Measurements from ENCODE around the gene RUSC1. TPM values are rescaled to one million over a fixed set of nuclear protein-coding genes. Genes with fewer than 3 reads are reported as not detected.

Gene RUSC1
- total RNA-seq, 1 experiment from 2014 or later = 69.2 TPM

- BruUV-seq (replicated peaks) = no TSS peak
- ATAC-seq (no peak), DNase-seq (ENCODE audit: low read depth, low spot score) (no peak)
- Histone ChIP-seq H3K9me2 (ENCODE audit: insufficient read depth) (no peaks in the 10 kb centered on the region), H3K79me2 (ENCODE audit: insufficient read depth, low read length) (no peaks in the 10 kb centered on the region), H3K4me1 (ENCODE audit: control insufficient read depth in 1 of 2, insufficient read depth in 2 of 2, low read length in 2 of 2) (no peaks in the 10 kb centered on the region), H3K4me3 (replicated peaks in 1 of 2; ENCODE audit: low read depth in 1 of 2, low read length in 2 of 2) (no peak overlapping the region), H3K4me2 (ENCODE audit: low read length) (no peak overlapping the region), H4K20me1 (ENCODE audit: insufficient read depth) (0 out of 2 replicates have a peak, but pooled peaks cover 3% of the 10 kb centered on the region), H3K36me3 (ENCODE audit: control insufficient read depth in 1 of 2, insufficient read depth in 2 of 2, low read length in 2 of 2) (peaks cover 37 to 38% of the 10 kb centered on the region in 2 experiments; a peak in 3 of 4 replicates), H3K9ac (ENCODE audit: low read length) (no peak overlapping the region), H3K9me3 (ENCODE audit: control insufficient read depth in 1 of 2, insufficient read depth in 1 of 2, low read depth in 1 of 2, low read length in 2 of 2) (no peaks in the 10 kb centered on the region), H3K27me3 (ENCODE audit: insufficient read depth, low read length) (no peaks in the 10 kb centered on the region), H3K27ac (ENCODE audit: low read depth, low read length) (no peak overlapping the region), H2AFZ (ENCODE audit: low read depth, low read length, poor library complexity, severe bottlenecking) (no peak overlapping the region)
- intact Hi-C loops (cut with micrococcal nuclease) = no loop called here
- POLR2A ChIA-PET = no interaction called here
- TF ChIP-seq MAX (IDR thresholded peaks at IDR 0.05) (no peak), YY1 (IDR thresholded peaks at IDR 0.05; ENCODE audit: extremely low read depth, insufficient replicate concordance, low read depth, low read length) (no peak)
- RAD21 ChIA-PET (ENCODE audit: low non-redundant PET in 1 of 2, low total read pairs in 2 of 2, uncharacterized antibody in 2 of 2, unreplicated experiment in 2 of 2) = no interaction called here
- CTCF ChIA-PET = no interaction called here
Observed at GRCh38 chr1:155339515-155340097, 18.9 kb downstream of the RUSC1 start.

GRCh38 chr1:155342842-155343241, 22.1 kb downstream of the RUSC1 start:
- CTCF ChIA-PET = no interaction called here
- RAD21 ChIA-PET (ENCODE audit: low non-redundant PET in 1 of 2, low total read pairs in 2 of 2, uncharacterized antibody in 2 of 2, unreplicated experiment in 2 of 2) = no interaction called here
- no peak overlapping the region for H3K4me2 ChIP-seq (ENCODE audit: low read length)
- no peaks in the 10 kb centered on the region for H4K20me1 ChIP-seq (ENCODE audit: insufficient read depth)
- POLR2A ChIA-PET = no interaction called here
- H3K27ac ChIP-seq (ENCODE audit: low read depth, low read length) = no peak overlapping the region
- H3K79me2 ChIP-seq (ENCODE audit: insufficient read depth, low read length) = no peaks in the 10 kb centered on the region
- BruUV-seq (replicated peaks) = no TSS peak
- H3K9ac ChIP-seq (ENCODE audit: low read length) = no peak overlapping the region
- H2AFZ ChIP-seq (ENCODE audit: low read depth, low read length, poor library complexity, severe bottlenecking) = no peak overlapping the region
- ATAC-seq = no peak
- H3K9me2 ChIP-seq (ENCODE audit: insufficient read depth) = no peaks in the 10 kb centered on the region
- H3K36me3 ChIP-seq (ENCODE audit: control insufficient read depth in 1 of 2, insufficient read depth in 2 of 2, low read length in 2 of 2) = peaks cover 38 to 45% of the 10 kb centered on the region in 2 experiments; a peak in 3 of 4 replicates
- no peaks in the 10 kb centered on the region for H3K9me3 ChIP-seq (ENCODE audit: control insufficient read depth in 1 of 2, insufficient read depth in 1 of 2, low read depth in 1 of 2, low read length in 2 of 2)
- DNase-seq (ENCODE audit: low read depth, low spot score) = no peak
- no peaks in the 10 kb centered on the region for H3K27me3 ChIP-seq (ENCODE audit: insufficient read depth, low read length)
- intact Hi-C loops (cut with micrococcal nuclease) = no loop called here
- no peak overlapping the region for H3K4me3 ChIP-seq (replicated peaks in 1 of 2; ENCODE audit: low read depth in 1 of 2, low read length in 2 of 2)
- no peaks in the 10 kb centered on the region for H3K4me1 ChIP-seq (ENCODE audit: control insufficient read depth in 1 of 2, insufficient read depth in 2 of 2, low read length in 2 of 2)
- TF ChIP-seq RAD21 (IDR thresholded peaks at IDR 0.05; ENCODE audit: low read depth) (no peak), ATF3 (IDR thresholded peaks at IDR 0.05) (no peak), ZNF274 (IDR thresholded peaks at IDR 0.05; ENCODE audit: low read depth, low read length) (no peak), CTCF (IDR thresholded peaks at IDR 0.05 in 2 of 3, conservative IDR thresholded peaks at IDR 0.05 in 1 of 3; ENCODE audit: borderline replicate concordance in 1 of 3, insufficient read depth in 1 of 3, low read depth in 2 of 3, low read length in 2 of 3) (no peak), ZBTB33 (IDR thresholded peaks at IDR 0.05; ENCODE audit: extremely low read depth, insufficient replicate concordance, low read length) (no peak), REST (IDR thresholded peaks at IDR 0.05; ENCODE audit: low read depth) (no peak), ZFX (IDR thresholded peaks at IDR 0.05) (no peak), EZH2 (IDR thresholded peaks at IDR 0.05) (no peak), EGR1 (IDR thresholded peaks at IDR 0.05; ENCODE audit: low read depth) (no peak)

All from HCT116 (cell line).